HG02973 (cell line): Measurements from ENCODE around the gene LRRC56.
"Not testable (repeated sequence)": the region's sequence is repeated elsewhere in the genome, so short reads cannot be mapped to it uniquely, and the experiment has no call there.

Experiments used
- ATAC-seq: cut with Tn5 transposase; IDR thresholded peaks from one replicate; pipeline ENCODE4 v1.9.1; 2021; ENCODE audit warnings: moderate library complexity; ENCODE audit not compliant: unreplicated experiment

Gene LRRC56

DNA sequence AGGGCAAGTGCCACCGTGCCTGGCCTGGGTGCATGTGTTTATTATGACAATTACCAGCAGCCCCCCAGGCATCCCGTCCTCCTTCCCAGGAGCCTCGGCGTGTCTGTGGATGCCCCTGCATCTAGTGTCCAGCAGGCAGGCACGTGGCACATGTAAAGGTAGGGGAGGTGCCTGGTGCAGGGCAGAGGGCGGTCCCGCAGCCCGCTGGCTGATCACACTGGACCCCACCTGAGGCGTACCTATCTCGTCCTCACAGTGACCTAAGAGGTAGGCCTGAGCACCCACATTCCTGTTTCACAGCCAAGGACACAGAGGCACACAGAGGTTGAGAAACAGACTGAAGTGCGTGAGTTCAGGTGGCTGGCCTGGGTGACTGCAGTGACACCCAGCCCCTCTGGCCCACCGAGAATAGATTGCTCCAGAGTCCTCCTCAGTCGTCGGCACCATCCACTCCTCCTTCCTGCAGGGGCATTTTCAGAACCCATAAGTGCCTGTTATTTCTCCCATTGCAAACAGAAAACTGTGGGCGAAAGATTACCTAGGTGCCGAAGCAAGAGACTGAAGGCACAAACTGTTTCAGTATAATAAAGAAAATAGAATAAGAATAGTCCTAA lies 35.9 kb downstream of the LRRC56 start:
- ATAC-seq: no peak

DNA sequence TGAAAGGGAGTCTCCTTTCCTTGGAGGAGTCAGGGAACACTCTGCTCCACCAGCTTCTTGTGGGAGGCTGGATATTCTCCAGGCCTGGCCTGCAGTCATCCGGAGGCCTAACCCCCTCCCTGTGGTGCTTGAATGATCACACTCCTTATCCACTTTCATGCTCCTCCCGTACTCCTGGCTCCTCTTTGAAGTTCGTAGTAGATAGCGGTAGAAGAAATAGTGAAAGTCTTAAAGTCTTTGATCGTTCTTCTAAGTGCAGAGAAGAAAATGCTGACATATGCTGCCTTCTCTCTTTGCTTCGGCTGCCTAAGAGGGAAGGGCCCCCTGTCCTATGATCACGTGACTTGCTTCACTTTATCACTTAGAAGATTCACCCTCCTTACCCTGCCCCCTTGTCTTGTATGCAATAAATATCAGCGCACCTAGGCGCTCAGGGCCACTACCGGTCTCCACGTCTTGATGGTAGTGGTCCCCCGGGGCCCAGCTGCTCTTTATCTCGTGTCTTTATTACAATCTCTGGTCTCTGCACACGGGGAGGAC lies 36.8 kb downstream of the LRRC56 start:
- not testable (repeated sequence) for ATAC-seq

DNA sequence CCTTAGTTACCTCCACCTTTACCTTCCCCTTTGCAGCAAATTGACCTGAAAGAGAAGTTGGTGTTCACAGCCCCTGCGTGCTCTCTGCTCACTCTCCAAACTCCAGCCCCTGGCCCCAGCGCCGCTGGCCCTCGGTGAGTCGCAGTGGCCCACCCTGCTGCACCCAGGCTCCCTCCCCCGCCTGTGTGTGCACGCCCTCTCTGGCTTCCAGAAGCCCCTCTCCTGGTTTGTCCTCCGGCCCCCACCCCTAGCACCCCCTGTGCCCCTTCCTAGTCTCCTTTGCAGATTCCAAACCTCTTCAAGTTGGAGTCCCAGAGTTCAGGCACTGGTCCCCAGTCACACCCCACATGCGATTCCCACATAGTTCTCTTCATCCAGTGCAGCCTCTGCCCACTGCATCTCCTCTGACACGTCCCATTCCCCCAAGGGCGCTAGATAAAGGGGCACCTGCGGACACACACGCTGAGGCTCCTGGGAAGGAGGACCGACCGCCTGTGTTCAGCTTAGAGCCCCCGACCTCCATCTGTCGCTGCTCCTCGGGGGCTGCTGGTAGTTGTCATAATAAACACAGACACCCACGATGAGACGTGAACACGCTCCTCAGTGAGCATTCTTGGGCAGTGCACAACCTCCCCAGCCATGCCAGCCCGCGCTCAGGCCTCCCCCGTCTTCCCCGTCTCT lies 37.4 kb downstream of the LRRC56 start:
- no peak for ATAC-seq

- ATAC-seq: peak; percentile 31
Observed at GRCh38 chr11:575313-575995, 38.1 kb downstream of the LRRC56 start.

DNA sequence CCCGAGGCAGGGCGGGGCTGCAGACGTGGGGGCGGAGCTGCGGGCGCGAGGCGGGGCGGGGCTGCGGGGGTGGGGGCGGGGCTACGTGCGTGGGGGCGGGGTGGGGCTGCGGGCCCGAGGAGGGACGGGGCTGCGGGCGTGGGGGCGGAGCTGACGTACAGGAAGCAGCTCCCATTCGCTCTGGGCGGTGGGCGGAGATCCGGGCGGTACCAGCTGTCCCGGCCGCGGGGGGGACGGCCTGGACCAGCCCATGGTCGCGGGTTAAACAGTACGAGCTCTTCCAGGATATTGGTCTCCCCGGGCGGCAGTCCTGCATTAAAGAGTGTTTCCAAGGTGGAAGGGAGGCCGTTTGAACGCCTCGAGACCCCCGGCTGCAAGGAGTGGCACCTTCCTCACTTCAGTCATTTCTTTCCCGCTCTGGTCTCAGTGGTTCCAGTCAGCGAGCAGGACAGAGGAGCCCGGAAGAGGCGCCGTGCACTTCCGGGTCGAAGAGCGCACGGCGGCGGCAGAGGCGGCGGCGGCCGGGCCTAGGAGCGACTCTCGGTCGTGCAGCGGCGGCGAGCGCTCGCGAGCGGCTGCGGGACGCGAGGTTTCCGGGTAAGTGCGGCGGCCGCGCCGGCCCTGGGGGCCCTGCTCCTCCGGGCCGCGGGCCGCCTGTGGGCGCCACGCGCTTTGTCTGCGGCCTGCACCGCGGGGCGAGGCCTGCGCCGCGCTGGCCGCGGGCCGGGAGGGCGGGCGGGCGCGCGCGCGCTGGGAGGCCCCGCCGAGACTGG lies 38.9 kb downstream of the LRRC56 start, which contains the start of gene PHRF1:
TSS of gene PHRF1 (plus strand) at position 475 of the 773 bp plus-strand sequence. CDS start 5,043 bp downstream, outside the sequence.
- ATAC-seq: peak; percentile 72

DNA sequence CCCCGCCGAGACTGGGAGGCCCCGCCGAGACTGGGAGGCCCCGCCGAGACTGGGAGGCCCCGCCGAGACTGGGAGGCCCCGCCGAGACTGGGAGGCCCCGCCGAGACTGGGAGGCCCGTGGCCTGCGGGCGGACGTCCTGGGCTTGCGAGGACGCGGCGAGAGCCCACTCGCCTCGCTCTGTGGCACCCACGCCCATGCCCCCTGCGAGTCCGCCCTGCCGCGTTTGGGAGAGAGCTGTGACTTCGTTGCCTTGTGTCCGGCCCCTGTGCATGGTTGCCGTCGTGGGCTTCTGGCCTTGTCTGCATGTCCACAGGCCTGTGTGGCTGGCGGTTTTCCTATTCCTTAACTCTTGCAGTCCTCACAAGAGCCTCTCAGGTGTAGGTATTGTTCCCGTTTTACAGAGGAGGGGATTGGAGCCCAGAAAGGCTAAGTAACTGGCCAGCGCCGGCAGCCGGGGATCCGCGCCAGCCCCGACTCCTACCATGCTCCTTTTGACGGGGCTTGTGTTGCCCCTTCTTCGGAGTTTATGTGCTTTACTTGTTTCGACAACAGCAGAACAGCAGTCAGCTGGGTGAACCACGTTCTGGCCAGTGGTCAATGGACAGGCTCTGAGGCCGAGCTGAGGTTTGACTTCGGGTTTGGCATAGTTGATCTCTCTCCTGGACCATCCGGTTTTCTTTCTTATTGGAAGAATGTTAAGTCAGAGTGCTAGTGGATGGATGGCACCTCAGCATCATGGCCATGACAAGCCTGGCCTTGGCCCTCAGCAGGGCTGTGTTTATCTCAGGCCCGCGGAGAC lies 39.7 kb downstream of the LRRC56 start:
- no peak for ATAC-seq

DNA sequence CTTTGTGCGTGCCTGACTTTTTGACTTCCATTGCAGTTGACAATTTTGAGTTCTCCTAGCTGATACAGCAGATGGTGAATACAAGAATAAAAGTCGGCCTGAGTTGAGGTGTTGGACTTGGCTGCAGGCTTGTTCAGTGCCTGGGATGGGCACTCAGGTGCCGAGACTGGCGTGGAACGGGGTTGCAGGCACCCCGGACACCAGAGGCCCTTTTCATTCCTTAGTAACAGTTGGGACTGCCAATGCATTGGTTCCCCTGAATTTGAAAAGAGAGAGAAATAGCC lies 40.2 kb downstream of the LRRC56 start:
- ATAC-seq: no peak

DNA sequence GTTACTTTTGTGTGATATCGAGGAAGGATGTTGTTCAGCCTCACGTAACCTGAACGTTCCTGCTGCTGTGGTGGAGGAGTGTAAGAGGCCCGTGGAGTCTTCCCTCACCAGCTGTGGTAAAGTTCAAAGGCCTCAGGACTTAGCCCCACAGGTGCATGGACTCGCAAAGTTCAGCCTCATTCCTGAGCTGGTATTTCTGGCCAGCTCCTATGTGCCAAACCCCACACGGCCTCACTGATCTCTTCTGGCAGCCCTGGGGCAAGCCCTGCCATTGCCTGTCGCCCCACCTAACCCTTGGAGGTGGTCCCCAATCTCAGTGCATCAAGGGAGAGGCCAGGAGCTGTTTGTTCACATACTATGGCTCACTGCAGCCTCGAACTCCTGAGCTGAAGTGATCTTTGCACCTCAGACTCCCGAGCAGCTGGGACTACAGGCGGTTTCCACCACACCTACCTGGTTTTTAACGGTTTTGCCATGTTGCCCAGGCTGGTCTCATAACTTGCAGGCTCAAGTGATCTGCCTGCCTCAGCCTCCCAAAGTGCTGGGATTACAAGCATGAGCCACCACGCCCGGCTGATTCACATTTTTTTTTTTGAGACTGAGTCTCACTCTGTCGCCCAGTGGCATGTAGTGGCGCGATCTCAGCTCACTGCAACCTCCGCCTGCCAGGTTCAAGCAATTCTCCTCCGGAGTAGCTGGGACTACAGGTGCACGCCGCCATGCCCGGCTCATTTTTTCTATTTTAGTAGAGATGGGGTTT lies 41.1 kb downstream of the LRRC56 start:
- ATAC-seq: no peak

DNA sequence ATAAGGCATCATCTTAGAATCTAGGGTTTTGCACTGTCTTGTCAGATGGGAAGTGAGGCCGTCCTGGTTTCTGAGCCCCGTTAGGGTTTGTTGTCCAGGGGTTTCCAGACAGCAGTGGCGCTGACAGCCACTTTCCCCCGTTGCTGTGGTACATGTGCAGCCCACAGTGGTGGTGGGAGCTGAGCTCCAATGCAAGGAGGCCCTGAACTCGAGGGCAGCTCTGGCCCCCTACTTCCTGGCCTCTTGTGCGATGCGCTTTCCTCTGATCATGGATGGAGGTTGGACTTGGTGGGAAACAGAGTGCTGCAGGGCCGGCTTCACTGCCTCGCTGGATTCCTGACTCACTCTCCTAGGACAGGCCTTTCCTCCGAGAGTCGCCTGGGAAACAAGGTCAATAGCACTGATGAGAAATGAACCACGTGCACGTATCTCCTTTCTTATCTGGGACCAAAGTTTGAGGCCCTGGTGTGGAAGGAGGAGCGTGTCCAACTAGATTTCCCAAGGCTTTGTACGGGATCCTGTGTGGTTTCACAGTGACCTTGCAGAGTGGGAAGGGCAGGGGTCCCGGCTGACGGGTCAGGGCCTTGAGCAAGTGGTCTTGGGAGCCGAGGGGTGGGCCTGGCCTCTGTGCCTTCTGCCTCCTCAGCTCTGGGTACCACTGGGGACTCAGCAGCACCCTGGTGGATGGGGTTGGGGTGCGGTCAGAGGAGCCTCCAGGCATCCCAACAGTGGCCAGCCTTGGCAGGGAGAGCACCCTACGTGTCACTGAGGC lies 42.7 kb downstream of the LRRC56 start:
- ATAC-seq: no peak

GRCh38 chr11:581342-581741 lies 44.0 kb downstream of the LRRC56 start:
- no peak for ATAC-seq

DNA sequence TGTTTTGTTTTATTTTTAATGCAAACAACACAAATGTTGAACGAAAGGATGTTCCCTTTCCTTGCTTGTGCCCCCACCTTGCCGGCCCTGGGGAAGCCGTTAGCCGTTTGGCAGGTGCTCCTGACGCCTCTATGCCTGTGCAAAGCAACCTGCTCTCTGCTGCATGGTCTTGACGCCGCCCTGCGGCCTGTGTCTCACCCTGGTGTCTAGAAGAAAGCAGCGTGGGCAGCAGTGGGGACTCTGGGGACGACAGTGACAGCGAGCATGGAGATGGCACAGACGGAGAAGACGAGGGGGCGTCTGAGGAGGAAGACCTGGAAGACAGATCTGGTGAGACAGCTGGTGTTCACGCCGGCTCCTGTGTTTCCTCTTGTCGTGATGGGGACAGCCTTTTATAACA lies 44.4 kb downstream of the LRRC56 start:
- ATAC-seq: no peak

GRCh38 chr11:584287-584686 lies 47.0 kb downstream of the LRRC56 start:
- ATAC-seq: no peak

DNA sequence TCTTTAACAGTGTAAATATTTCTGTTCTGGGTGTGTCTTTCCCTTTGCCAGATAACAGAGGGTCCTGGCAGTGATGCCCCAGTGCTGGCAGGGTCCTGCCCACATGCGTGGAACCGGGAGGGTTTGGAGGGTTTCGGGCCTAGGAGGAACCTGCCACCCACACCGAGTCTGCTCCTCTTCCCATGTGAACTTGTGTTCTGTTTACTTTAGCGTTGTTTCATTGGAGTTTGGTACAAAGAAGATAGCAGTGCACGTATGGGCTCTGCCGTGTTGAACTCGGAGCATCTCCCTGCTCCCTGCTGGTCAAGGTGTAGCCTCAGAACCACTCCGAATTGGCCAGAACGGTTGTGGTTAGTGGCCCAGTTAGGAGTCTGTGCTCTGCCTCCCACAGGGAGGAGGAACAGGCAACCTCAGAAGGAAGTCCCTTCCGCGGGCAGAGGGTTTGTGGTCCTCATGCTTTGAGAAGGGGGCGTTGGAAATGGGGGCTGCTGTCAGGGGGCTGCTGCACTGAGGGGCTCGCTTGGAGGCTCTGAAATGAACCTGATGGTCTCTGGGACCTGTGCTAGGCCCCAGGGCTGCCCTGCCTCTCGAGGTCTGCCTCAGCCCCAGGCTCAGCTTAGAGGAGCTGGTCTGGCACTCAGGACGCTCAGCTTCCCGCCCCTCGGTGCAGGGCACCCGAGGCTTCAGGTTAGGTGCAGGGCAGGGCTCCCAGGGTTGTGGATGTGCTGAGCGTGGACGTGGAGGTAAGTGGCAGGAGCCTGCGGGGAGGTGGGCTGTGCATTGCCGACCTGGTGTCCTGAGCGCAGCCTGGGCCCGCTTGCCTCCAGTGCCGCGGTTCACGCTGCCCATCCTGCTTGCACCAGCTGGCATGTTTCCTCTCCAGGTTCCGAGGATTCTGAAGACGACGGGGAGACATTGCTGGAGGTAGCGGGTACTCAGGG lies 49.3 kb downstream of the LRRC56 start:
- no peak for ATAC-seq

DNA sequence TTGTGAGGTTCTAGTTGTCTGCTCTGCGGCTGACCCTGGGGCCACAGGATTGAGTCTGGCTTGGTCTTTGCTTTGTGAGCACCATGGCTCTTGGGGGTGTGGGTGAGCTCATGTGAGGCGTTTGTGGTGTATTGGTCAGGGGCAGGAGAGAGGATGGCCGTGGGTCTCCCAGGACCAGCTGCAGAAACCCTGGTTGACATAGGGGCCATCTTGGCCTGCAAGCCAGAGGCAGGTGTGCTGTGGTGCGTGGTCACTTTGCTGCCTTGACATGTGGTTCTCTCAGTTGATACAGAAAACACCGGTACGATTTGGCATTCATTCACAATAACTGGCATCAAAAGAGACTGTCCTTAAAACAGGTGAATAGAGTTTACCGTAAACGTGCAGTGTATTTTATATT lies 50.2 kb downstream of the LRRC56 start:
- no peak for ATAC-seq

GRCh38 chr11:587978-588380 lies 50.7 kb downstream of the LRRC56 start:
- no peak for ATAC-seq

DNA sequence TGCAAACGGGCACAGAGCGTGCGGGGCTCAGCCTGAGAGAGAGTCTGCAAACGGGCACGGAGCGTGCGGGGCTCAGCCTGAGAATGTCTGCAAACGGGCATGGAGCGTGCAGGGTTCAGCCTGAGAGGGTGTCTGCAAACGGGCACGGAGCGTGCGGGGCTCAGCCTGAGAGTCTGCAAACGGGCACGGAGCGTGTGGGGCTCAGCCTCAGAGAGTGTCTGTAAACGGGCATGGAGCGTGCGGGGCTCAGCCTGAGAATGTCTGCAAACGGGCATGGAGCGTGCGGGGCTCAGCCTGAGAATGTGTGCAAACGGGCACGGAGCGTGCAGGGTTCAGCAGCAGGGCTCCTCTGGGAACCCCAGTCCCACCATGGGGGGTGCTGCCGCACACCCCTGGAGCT lies 52.5 kb downstream of the LRRC56 start:
- no peak for ATAC-seq

DNA sequence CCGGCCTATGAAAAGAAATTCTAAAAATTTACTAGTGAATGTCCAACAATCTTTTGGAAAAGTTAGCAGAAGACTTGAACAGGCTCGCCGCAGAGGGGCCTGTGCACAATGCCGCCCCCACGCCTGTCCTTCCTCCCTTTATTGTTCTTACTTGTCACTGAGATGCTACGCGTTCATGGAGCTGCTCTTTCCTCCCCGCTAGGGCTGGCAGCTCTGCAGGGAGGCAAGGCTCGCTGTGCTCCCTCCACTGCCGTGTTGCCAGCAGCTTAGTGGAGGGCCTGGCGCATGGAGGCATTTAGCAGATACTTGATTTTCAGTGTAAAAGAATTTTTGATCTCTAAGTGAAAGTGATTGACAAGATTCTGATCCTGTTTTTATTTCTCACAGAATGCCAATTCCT lies 53.7 kb downstream of the LRRC56 start:
- ATAC-seq: no peak

GRCh38 chr11:592501-592900 lies 55.2 kb downstream of the LRRC56 start:
- no peak for ATAC-seq
